ENCODE results near the gene ZFAND3. TPM values are rescaled to one million over a fixed set of nuclear protein-coding genes. Genes with fewer than 3 reads are reported as not detected.

The ZFAND3 gene
- total RNA-seq, 2 experiments from 2014 or later = 34.4 to 37.0 TPM

DNA sequence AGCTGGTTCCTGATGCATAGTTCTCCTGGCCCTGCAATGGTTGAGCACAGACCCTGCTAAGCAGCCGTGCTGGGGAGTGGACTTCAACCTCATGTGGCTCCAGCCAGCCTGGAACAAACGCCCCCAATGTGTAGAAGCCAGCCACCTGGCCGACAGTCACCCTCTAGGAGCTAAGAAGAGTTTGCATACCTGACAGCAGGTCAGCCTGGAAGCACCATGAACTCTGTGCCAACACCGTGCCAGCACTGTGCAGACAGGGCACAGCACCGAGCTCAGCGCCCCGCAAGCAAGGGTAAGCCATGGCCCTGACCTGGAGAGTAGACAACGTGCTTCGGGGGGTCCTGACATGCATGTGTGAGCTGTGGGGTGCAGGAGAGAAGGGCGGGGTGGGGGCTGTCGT, 356.3 kb downstream of the ZFAND3 start:
- no peak overlapping the region for H3K4me3 Mint-ChIP-seq
- H3K4me1 ChIP-seq (ENCODE audit: insufficient read depth, low read length) = no peaks in the 10 kb centered on the region

DNA sequence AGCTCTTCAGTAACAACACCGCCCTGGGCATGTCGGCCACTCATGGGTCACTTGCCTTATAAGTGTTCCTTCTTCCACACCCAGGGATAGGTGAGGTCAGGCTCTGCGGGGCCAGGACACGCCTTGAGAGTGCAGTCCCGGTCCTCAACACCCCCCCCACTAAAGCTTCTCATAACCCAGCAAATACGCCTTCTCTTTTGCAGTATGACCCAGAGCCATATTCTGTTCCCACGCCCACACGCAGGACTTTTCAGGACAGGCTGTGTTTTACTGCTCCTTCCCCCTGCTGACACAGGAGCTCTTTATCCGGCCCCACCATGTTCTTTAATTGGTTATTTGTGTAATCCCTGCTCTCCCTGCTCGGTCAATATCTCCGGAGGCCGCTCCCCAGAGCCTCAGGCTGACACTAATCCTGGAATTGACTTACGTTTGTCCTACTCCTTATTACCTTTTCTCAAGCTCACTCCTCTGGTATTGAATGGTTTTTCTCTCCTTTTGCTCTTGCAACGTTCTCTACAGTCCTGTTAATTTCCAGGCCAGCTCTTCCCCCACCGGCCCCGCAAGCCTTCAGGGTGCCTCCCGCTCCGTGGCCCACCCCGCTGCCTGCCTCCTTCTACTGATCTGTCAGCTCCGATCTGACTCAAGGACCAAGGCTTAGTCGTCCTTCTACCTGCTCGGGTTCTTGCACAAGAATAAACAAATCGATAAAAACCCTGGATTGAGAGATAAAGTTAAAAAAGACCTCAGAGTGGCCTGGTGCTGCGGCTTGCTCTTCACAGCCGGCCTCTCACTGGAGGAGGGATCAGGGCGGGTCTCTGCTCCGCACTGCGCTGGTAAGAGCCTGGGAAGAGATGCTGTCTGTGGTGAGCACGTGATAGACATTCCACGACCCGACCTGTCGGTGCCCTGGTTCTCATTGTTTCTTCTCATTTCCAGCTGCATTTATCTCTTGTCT, 357.5 kb downstream of the ZFAND3 start:
- Histone ChIP-seq H3K9me3 (ENCODE audit: control insufficient read depth in 1 of 2, insufficient read depth in 1 of 2, low read length in 2 of 2) (no peaks in the 10 kb centered on the region), H3K36me3 (ENCODE audit: insufficient read depth, low read length) (peaks cover 5% of the 10 kb centered on the region), H3K4me1 (ENCODE audit: insufficient read depth, low read length) (no peaks in the 10 kb centered on the region), H3K27ac (ENCODE audit: low read depth in 1 of 2, low read length in 2 of 2) (no peak overlapping the region), H3K27me3 (ENCODE audit: control insufficient read depth in 1 of 2, insufficient read depth in 2 of 2, low read length in 2 of 2) (no peaks in the 10 kb centered on the region), H3K4me3 (ENCODE audit: low read length) (no peak overlapping the region)
- DNase-seq = no peak
- Mint-ChIP-seq H3K27me3 (no peaks in the 10 kb centered on the region), H3K36me3 (ENCODE audit: low read depth) (peaks cover 36% of the 10 kb centered on the region), H3K9me3 (no peaks in the 10 kb centered on the region), H3K27ac (no peak overlapping the region), H3K4me1 (ENCODE audit: low read depth) (peaks cover 4% of the 10 kb centered on the region), H3K4me3 (no peak overlapping the region)
- ATAC-seq (ENCODE audit: poor library complexity) = no peak
- ChIA-PET POLR2A (no interaction called here), CTCF (no interaction called here)
- intact Hi-C loops (cut with DNase I, micrococcal nuclease) = no loop called here
- TF ChIP-seq, protein P1, sequence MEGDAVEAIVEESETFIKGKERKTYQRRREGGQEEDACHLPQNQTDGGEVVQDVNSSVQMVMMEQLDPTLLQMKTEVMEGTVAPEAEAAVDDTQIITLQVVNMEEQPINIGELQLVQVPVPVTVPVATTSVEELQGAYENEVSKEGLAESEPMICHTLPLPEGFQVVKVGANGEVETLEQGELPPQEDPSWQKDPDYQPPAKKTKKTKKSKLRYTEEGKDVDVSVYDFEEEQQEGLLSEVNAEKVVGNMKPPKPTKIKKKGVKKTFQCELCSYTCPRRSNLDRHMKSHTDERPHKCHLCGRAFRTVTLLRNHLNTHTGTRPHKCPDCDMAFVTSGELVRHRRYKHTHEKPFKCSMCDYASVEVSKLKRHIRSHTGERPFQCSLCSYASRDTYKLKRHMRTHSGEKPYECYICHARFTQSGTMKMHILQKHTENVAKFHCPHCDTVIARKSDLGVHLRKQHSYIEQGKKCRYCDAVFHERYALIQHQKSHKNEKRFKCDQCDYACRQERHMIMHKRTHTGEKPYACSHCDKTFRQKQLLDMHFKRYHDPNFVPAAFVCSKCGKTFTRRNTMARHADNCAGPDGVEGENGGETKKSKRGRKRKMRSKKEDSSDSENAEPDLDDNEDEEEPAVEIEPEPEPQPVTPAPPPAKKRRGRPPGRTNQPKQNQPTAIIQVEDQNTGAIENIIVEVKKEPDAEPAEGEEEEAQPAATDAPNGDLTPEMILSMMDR (IDR thresholded peaks at IDR 0.05) = no peak

More for the DNA sequence above, 356.3 kb downstream of the ZFAND3 start:
- H3K36me3 Mint-ChIP-seq (ENCODE audit: low read depth) = peaks cover 36% of the 10 kb centered on the region
- intact Hi-C loops (cut with DNase I, micrococcal nuclease) = no loop called here
- Histone ChIP-seq H3K9me3 (ENCODE audit: control insufficient read depth in 1 of 2, insufficient read depth in 1 of 2, low read length in 2 of 2) (no peaks in the 10 kb centered on the region), H3K27ac (ENCODE audit: low read depth in 1 of 2, low read length in 2 of 2) (no peak overlapping the region), H3K36me3 (ENCODE audit: insufficient read depth, low read length) (peaks cover 5% of the 10 kb centered on the region), H3K27me3 (ENCODE audit: control insufficient read depth in 1 of 2, insufficient read depth in 2 of 2, low read length in 2 of 2) (no peaks in the 10 kb centered on the region), H3K4me3 (ENCODE audit: low read length) (no peak overlapping the region)
- POLR2A ChIA-PET = no interaction called here
- peaks cover 4% of the 10 kb centered on the region for H3K4me1 Mint-ChIP-seq (ENCODE audit: low read depth)
- H3K9me3 Mint-ChIP-seq = no peaks in the 10 kb centered on the region
- ATAC-seq (ENCODE audit: poor library complexity) (no peak), DNase-seq (no peak)
- TF ChIP-seq, protein P1 (IDR thresholded peaks at IDR 0.05) = no peak
- H3K27ac Mint-ChIP-seq = no peak overlapping the region
- no peaks in the 10 kb centered on the region for H3K27me3 Mint-ChIP-seq
- CTCF ChIA-PET = no interaction called here

DNA sequence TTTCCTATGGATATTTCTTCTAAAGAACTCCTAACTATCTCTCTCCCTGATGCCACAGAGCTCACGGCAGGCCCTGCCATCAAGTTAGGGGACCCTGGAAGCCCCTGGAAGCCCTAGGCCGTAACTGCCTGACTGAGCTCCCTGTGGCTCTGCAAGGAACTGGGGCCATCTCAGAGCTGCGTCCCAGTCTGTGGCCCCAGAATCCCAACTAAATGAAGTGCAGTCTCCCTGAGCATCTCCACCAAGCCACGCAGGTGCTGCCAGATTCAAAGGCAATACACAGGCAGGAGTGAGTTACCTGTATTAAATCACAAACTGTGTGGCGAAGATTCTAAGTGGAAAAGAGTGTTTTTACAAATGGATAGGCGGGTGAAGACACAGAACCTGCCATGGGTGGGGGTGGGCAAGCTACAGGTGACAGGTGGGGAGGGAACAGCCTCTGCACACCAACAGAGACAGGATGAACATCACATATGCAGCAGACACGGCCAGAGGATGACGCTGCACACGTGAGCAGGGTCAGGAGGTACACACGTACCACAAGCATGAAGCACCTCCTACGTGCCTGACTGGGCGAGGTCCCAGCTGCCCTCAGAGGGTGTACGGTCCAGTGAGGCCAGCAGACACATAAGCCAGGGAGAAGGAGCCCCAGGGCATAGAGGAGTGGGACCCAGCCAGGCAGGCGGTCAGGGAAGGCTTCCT, 358.5 kb downstream of the ZFAND3 start:
- H3K4me1 ChIP-seq (ENCODE audit: insufficient read depth, low read length) = no peaks in the 10 kb centered on the region
- Mint-ChIP-seq H3K27me3 (no peaks in the 10 kb centered on the region), H3K27ac (peak overlapping the region; percentile 12), H3K4me1 (ENCODE audit: low read depth) (peaks cover 4% of the 10 kb centered on the region), H3K4me3 (no peak overlapping the region), H3K36me3 (ENCODE audit: low read depth) (peaks cover 36% of the 10 kb centered on the region), H3K9me3 (no peaks in the 10 kb centered on the region)
- TF ChIP-seq, protein P1 (IDR thresholded peaks at IDR 0.05) = no peak
- H3K9me3 ChIP-seq (ENCODE audit: control insufficient read depth in 1 of 2, insufficient read depth in 1 of 2, low read length in 2 of 2) = no peaks in the 10 kb centered on the region
- CTCF ChIA-PET = no interaction called here
- POLR2A ChIA-PET = no interaction called here
- intact Hi-C loops (cut with DNase I, micrococcal nuclease) = no loop called here
- H3K27me3 ChIP-seq (ENCODE audit: control insufficient read depth in 1 of 2, insufficient read depth in 2 of 2, low read length in 2 of 2) = no peaks in the 10 kb centered on the region
- DNase-seq (no peak), ATAC-seq (ENCODE audit: poor library complexity) (no peak)
- H3K36me3 ChIP-seq (ENCODE audit: insufficient read depth, low read length) = peaks cover 5% of the 10 kb centered on the region
- H3K27ac ChIP-seq (ENCODE audit: low read depth in 1 of 2, low read length in 2 of 2) = no peak overlapping the region
- H3K4me3 ChIP-seq (ENCODE audit: low read length) = no peak overlapping the region
